ENCODE results near the gene TAP2. TPM values are rescaled to one million over a fixed set of nuclear protein-coding genes. Genes with fewer than 3 reads are reported as not detected.

The TAP2 gene
- total RNA-seq, 1 experiment from 2014 or later = 59.9 TPM

- ChIA-PET CTCF (interaction anchor here (0.6 to 2.4 kb wide), 3 partner anchors 9 to 445 kb away, joined by 3 to 13 read pairs (median 10); partner anchors contain the start of genes PFDN6, PSMB9, TAP1 and WDR46), RAD21 (ENCODE audit: low non-redundant PET in 1 of 2, low total read pairs in 2 of 2, uncharacterized antibody in 2 of 2, unreplicated experiment in 2 of 2) (no interaction called here), POLR2A (interaction anchor here (1.1 to 2.2 kb wide), 2 partner anchors 10 to 128 kb away, joined by 4 to 12 read pairs; partner anchors contain the start of genes PSMB9 and TAP1)
- H4K20me1 ChIP-seq (ENCODE audit: insufficient read depth) = no peaks in the 10 kb centered on the region
- peak; percentile 92 for DNase-seq (ENCODE audit: low read depth, low spot score)
- no peaks in the 10 kb centered on the region for H3K27me3 ChIP-seq (ENCODE audit: insufficient read depth, low read length)
- H3K4me2 ChIP-seq (ENCODE audit: low read length) = peak within 1 kb of the TSS; percentile 68
- BruUV-seq (replicated peaks) = no TSS peak
- H3K4me3 ChIP-seq (replicated peaks in 1 of 2; ENCODE audit: low read depth in 1 of 2, low read length in 2 of 2) = peak within 1 kb of the TSS; percentile 5 to 22; a peak in 1 of 4 replicates
- no peaks in the 10 kb centered on the region for H3K9me2 ChIP-seq (ENCODE audit: insufficient read depth)
- TF ChIP-seq MAX (IDR thresholded peaks at IDR 0.05) (peak; percentile 62; the same call in 1 of the 2 replicates), POLR2AphosphoS5 (IDR thresholded peaks at IDR 0.05; ENCODE audit: low read depth, low read length) (0 out of 2 replicates have a peak, but pooled peaks have one; percentile 23), SP1 (IDR thresholded peaks at IDR 0.05; ENCODE audit: low read depth) (0 out of 2 replicates have a peak, but pooled peaks have one; percentile 36), CEBPB (IDR thresholded peaks at IDR 0.05; ENCODE audit: low read depth) (no peak)
- H3K36me3 ChIP-seq (ENCODE audit: control insufficient read depth in 1 of 2, insufficient read depth in 2 of 2, low read length in 2 of 2) = no peaks in the 10 kb centered on the region
- H2AFZ ChIP-seq (ENCODE audit: low read depth, low read length, poor library complexity, severe bottlenecking) = peak within 1 kb of the TSS; percentile 32
- peak within 1 kb of the TSS; percentile 33; the same call in 1 of the 2 replicates for H3K27ac ChIP-seq (ENCODE audit: low read depth, low read length)
- no peaks in the 10 kb centered on the region for H3K79me2 ChIP-seq (ENCODE audit: insufficient read depth, low read length)
- no peaks in the 10 kb centered on the region for H3K9me3 ChIP-seq (ENCODE audit: control insufficient read depth in 1 of 2, insufficient read depth in 1 of 2, low read depth in 1 of 2, low read length in 2 of 2)
- H3K4me1 ChIP-seq (ENCODE audit: control insufficient read depth in 1 of 2, insufficient read depth in 2 of 2, low read length in 2 of 2) = peaks cover 8 to 16% of the 10 kb centered on the region in 2 experiments; a peak in 3 of 4 replicates
- intact Hi-C loops (cut with micrococcal nuclease) = no loop called here
- peak; percentile 100 for ATAC-seq
- H3K9ac ChIP-seq (ENCODE audit: low read length) = peak within 1 kb of the TSS; percentile 47
These were observed 5.7 kb upstream of the TAP2 start, which contains the start of gene PSMB8 for GRCh38 chr6:32843979-32844838. Gene PSMB8 (minus strand): TSS chr6:32844047. CDS start chr6:32843996, 51 bp downstream.

GRCh38 chr6:32843331-32843978 is 4.9 kb upstream of the TAP2 start:
- no peak for TF ChIP-seq YY1 (IDR thresholded peaks at IDR 0.05; ENCODE audit: extremely low read depth, insufficient replicate concordance, low read depth, low read length)
- TF ChIP-seq SRF (IDR thresholded peaks at IDR 0.05; ENCODE audit: low read depth) = no peak
- TF ChIP-seq ELF1 (IDR thresholded peaks at IDR 0.05; ENCODE audit: borderline replicate concordance, low read depth) = no peak
- no peak for TF ChIP-seq CEBPB (IDR thresholded peaks at IDR 0.05; ENCODE audit: low read depth)
- no peak for TF ChIP-seq CBX3 (IDR thresholded peaks at IDR 0.05; ENCODE audit: low read depth)
- no peak for TF ChIP-seq ZFX (IDR thresholded peaks at IDR 0.05)
- TF ChIP-seq EGR1 (IDR thresholded peaks at IDR 0.05; ENCODE audit: low read depth) = no peak
- no peak for TF ChIP-seq EZH2phosphoT487 (IDR thresholded peaks at IDR 0.05; ENCODE audit: borderline replicate concordance)
- TF ChIP-seq MAX (IDR thresholded peaks at IDR 0.05) = no peak
- no peak for TF ChIP-seq POLR2A (IDR thresholded peaks at IDR 0.05; ENCODE audit: borderline replicate concordance, extremely low read depth, insufficient read depth, insufficient read length)
- TF ChIP-seq TCF7L2 (IDR thresholded peaks at IDR 0.05; ENCODE audit: borderline replicate concordance, extremely low read depth, insufficient read depth, insufficient read length) = no peak
- no peak for TF ChIP-seq POLR2AphosphoS5 (IDR thresholded peaks at IDR 0.05; ENCODE audit: low read depth, low read length)
- no peak for TF ChIP-seq FOSL1 (IDR thresholded peaks at IDR 0.05; ENCODE audit: low read depth)
- no peak for TF ChIP-seq ZBTB33 (IDR thresholded peaks at IDR 0.05; ENCODE audit: extremely low read depth, insufficient replicate concordance, low read length)
- Histone ChIP-seq H3K4me1 (ENCODE audit: control insufficient read depth in 1 of 2, insufficient read depth in 2 of 2, low read length in 2 of 2) (peaks cover 12 to 21% of the 10 kb centered on the region in 2 experiments; a peak in 3 of 4 replicates), H3K36me3 (ENCODE audit: control insufficient read depth in 1 of 2, insufficient read depth in 2 of 2, low read length in 2 of 2) (no peaks in the 10 kb centered on the region), H3K27ac (ENCODE audit: low read depth, low read length) (no peak overlapping the region), H3K9ac (ENCODE audit: low read length) (no peak overlapping the region), H3K4me2 (ENCODE audit: low read length) (no peak overlapping the region), H3K9me2 (ENCODE audit: insufficient read depth) (no peaks in the 10 kb centered on the region), H3K4me3 (replicated peaks in 1 of 2; ENCODE audit: low read depth in 1 of 2, low read length in 2 of 2) (no peak overlapping the region), H3K27me3 (ENCODE audit: insufficient read depth, low read length) (no peaks in the 10 kb centered on the region), H3K79me2 (ENCODE audit: insufficient read depth, low read length) (no peaks in the 10 kb centered on the region), H4K20me1 (ENCODE audit: insufficient read depth) (no peaks in the 10 kb centered on the region), H3K9me3 (ENCODE audit: control insufficient read depth in 1 of 2, insufficient read depth in 1 of 2, low read depth in 1 of 2, low read length in 2 of 2) (no peaks in the 10 kb centered on the region), H2AFZ (ENCODE audit: low read depth, low read length, poor library complexity, severe bottlenecking) (no peak overlapping the region)
- ChIA-PET POLR2A (interaction anchor here (2.2 kb wide), 1 partner anchor 11 kb away, joined by 12 read pairs; the partner anchor contains the start of genes PSMB9 and TAP1), RAD21 (ENCODE audit: low non-redundant PET in 1 of 2, low total read pairs in 2 of 2, uncharacterized antibody in 2 of 2, unreplicated experiment in 2 of 2) (no interaction called here), CTCF (no interaction called here)
- ATAC-seq (no peak), DNase-seq (ENCODE audit: low read depth, low spot score) (no peak)
- BruUV-seq (replicated peaks) = no TSS peak
- intact Hi-C loops (cut with micrococcal nuclease) = no loop called here

Measured in HCT116 (cell line).